ENCODE results near the gene SHC3. TPM values are rescaled to one million over a fixed set of nuclear protein-coding genes. Genes with fewer than 3 reads are reported as not detected.

The SHC3 gene
- total RNA-seq, 1 donor from 2014 or later = 5.1 TPM

DNA sequence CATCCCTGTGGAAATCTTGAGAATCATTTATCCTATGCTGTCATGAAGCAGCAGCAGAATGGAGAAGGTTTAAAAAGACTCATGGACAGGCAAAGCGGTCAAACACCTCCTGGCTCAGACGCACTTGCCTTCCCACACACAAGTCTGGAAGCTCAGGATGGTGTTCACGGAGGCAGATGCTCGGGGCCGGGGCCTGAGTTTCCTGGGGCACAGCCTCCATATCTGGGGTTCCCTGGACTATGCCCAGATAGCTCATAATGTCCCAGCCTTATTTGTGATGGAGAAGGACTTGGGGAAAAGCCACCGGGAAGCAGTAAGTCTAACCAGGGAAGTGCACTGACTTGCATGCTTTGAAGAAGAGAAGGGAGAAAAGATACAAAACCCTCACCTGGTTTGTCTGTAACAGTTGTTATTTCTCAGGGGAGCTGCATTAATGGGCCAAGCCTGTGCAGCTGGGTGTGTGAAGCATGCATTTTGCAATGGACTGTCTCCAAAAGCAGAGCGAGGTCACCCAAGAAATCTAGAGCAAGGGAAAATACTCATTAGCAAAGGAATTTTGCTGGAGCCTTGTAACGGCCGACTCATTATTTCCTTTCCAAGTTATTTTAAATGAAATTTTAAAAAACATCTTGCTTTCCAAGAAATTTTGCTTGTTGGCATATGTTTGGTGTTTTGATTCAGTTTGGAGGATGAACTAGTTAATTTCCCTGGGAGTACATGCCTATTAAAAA lies 184.0 kb downstream of the SHC3 start:
- H3K4me3 ChIP-seq (ENCODE audit: low read depth, low read length) = no peak overlapping the region
- no peak for DNase-seq (ENCODE audit: low read depth)
- TF ChIP-seq, protein P1, sequence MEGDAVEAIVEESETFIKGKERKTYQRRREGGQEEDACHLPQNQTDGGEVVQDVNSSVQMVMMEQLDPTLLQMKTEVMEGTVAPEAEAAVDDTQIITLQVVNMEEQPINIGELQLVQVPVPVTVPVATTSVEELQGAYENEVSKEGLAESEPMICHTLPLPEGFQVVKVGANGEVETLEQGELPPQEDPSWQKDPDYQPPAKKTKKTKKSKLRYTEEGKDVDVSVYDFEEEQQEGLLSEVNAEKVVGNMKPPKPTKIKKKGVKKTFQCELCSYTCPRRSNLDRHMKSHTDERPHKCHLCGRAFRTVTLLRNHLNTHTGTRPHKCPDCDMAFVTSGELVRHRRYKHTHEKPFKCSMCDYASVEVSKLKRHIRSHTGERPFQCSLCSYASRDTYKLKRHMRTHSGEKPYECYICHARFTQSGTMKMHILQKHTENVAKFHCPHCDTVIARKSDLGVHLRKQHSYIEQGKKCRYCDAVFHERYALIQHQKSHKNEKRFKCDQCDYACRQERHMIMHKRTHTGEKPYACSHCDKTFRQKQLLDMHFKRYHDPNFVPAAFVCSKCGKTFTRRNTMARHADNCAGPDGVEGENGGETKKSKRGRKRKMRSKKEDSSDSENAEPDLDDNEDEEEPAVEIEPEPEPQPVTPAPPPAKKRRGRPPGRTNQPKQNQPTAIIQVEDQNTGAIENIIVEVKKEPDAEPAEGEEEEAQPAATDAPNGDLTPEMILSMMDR (conservative IDR thresholded peaks at IDR 0.05; ENCODE audit: low read depth, low read length) = no peak

DNA sequence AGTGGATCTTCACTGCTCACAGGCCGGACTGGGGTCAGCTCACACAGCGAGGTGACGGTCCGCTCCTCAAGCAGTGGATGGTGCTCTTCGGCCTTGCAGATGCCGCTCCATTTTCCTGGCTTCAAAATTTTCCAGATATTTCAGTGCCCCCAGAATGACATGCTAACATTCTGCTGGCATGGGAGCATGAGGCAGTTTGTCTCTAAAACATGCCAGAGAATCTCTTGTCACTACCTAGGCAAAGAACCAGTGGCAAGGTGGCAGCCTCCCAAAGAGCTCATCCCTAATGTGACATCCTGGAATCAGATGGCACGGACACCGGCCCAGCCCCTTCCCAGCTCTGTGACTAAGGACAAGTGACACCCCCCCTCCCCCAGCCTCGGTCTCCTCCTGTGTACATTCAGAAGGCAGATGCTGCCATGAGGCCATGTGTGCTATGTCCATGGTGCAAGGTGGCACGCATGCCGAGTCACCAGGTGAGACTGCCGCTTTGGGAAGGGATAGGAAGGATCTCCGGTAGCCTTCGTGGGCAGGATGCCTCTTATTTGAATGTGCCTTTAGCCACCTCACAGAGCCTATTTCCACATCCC lies 184.7 kb downstream of the SHC3 start:
- no peak overlapping the region for H3K4me3 ChIP-seq (ENCODE audit: low read depth, low read length)
- TF ChIP-seq, protein P1 (conservative IDR thresholded peaks at IDR 0.05; ENCODE audit: low read depth, low read length) = no peak
- no peak for DNase-seq (ENCODE audit: low read depth)

DNA sequence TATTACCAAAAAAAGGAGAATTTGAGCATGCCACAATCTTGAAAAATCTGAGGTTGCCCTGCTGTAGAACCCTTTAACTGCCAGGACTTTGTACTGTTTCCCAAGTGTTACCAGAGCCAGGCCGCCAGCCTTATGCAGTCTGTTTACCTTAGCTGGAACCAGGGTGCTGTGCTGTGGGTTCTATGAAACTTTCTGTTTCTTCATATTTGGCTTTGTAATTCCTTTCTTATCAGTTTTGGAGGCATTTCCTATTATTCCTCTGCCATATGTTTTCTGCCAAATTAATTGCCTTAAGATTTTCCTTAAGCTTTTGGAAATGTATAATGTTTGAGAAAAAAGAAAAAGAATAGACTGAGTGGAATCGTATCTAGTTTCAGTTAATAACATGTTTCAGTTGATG lies 185.3 kb downstream of the SHC3 start:
- H3K4me3 ChIP-seq (ENCODE audit: low read depth, low read length) = no peak overlapping the region
- DNase-seq (ENCODE audit: low read depth) = no peak
- TF ChIP-seq, protein P1 (conservative IDR thresholded peaks at IDR 0.05; ENCODE audit: low read depth, low read length) = no peak

DNA sequence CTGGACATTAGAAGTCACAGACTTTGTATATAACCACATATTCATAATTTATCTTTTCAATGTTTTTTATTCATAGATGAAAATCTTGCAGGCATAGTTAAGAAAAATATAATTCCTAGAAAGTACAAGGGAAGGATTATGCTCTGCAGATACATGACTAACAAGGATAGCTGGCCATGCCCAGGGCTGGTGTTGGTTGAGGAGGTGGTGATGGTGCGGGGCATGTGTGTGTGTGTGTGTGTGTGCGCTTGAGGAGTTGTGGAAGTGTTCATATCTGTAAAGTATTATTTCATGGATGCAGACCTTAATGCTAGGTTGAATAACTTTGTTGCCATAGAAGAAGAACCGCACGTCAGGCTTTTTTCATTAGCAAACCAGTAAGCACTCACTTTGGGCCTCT lies 186.1 kb downstream of the SHC3 start:
- DNase-seq (ENCODE audit: low read depth) = no peak
- TF ChIP-seq, protein P1 (conservative IDR thresholded peaks at IDR 0.05; ENCODE audit: low read depth, low read length) = no peak
- H3K4me3 ChIP-seq (ENCODE audit: low read depth, low read length) = no peak overlapping the region

DNA sequence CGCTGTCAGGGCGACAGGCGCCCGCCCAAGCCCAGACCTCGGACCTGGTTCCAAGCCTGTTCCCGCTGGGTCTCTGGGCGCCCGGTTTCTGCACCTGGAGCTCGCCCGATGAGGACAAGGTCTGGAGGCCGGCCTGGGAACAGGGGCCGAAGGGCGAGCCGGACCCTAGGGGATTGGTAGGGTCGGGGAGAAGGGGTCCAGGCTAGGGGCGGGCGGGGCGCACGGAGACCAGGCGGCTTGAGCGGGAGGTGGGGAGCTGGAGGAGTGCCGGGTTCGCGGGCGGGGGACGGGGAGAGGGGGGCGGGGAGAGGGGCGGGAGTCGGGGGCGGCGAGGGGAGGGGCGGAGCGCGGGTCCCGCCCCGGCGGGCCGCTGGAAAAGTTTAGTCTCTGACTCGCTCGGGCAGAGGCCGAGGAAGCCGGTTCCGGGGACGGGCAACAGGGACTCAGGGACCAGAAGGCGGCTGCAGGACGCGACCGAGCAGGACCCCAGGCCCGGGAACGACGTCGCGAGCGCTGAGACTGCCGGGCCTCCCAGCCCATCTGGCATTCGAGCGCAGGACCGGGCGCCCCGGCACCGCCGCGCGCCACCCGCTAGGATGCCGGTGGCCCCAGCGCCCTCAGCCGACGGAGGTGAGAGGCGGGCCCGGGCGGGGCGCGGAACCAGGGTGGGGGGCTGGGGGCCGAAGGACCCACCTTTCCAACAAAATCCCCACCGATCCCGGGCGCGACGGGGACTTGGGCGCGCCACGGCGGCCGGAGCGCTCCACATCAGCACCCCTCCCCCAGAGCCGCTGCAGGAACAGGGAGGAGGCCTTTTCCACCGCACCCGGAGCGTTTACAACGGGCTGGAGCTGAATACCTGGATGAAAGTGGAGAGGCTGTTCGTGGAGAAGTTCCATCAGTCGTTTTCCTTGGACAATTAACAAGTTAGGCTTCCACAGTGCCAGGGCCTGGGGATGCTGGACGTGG lies 187.3 kb downstream of the SHC3 start, which contains the start of gene S1PR3:
TSS of gene S1PR3 (plus strand) at position 403 of the 969 bp plus-strand sequence. CDS start 9,733 bp downstream, outside the sequence.
- no peak for DNase-seq (ENCODE audit: low read depth)
- H3K4me3 ChIP-seq (ENCODE audit: low read depth, low read length) = peak within 1 kb of the TSS; percentile 67
- TF ChIP-seq, protein P1 (conservative IDR thresholded peaks at IDR 0.05; ENCODE audit: low read depth, low read length) = no peak

DNA sequence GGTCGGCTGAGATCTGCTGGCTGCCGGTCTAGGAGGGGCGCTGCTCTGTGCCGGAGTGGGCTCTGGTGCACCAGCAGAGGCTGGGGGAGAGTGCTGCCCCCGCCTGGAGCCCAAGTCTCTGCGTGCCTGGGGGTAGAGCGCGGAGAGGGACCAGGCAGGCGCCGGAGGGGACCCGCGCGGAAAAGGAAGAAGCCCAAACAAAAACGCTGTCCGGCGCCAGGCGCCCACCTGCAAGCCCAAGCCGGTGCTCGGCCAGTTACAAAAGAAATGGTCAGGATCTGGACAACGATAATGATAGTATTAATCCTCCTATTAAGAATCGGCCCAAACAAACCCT lies 187.9 kb downstream of the SHC3 start:
- TF ChIP-seq, protein P1 (conservative IDR thresholded peaks at IDR 0.05; ENCODE audit: low read depth, low read length) = no peak
- no peak for DNase-seq (ENCODE audit: low read depth)
- H3K4me3 ChIP-seq (ENCODE audit: low read depth, low read length) = peak overlapping the region; percentile 67
